KMS-11 (cell line): ENCODE measurements around the gene INTS13.

Source experiments
- H2AFZ ChIP-seq: fragments of 200-600 bp; sonication (generic); 2 replicates; pipeline ENCODE4 v1.6.1; 2016; ENCODE audit warnings: antibody characterized with exemption, mixed run types, low read depth
- H3K27ac ChIP-seq: fragments of 200-600 bp; sonication (generic); 2 replicates; pipeline ENCODE4 v1.6.1; 2016; ENCODE audit warnings: mild to moderate bottlenecking, mixed run types
- H3K27me3 ChIP-seq: fragments of 200-600 bp; sonication (generic); 2 replicates; pipeline ENCODE4 v1.6.1; 2017; ENCODE audit warnings: mild to moderate bottlenecking, low read depth, mixed run types, moderate library complexity; ENCODE audit not compliant: insufficient read depth
- H3K36me3 ChIP-seq: fragments of 200-600 bp; sonication (generic); 2 replicates; pipeline ENCODE4 v1.6.1; 2017; ENCODE audit warnings: mild to moderate bottlenecking, mixed run types; ENCODE audit not compliant: insufficient read depth
- H3K4me1 ChIP-seq: fragments of 200-600 bp; sonication (generic); 2 replicates; pipeline ENCODE4 v1.6.1; 2016; ENCODE audit warnings: mild to moderate bottlenecking, low read depth, mixed run types; ENCODE audit not compliant: poor library complexity, severe bottlenecking
- H3K4me2 ChIP-seq: fragments of 200-600 bp; sonication (generic); 2 replicates; pipeline ENCODE4 v1.7.0; 2016; ENCODE audit warnings: mild to moderate bottlenecking, mixed run types
- H3K4me3 ChIP-seq: fragments of 200-600 bp; sonication (generic); IDR thresholded peaks from 2 replicates; pipeline ENCODE4 v1.6.1; 2017; ENCODE audit warnings: low read depth, low read length, mixed read lengths; ENCODE audit not compliant: insufficient read depth
- H3K79me2 ChIP-seq: fragments of 200-600 bp; sonication (generic); 2 replicates; pipeline ENCODE4 v1.6.1; 2016; ENCODE audit warnings: low read depth, mixed run types; ENCODE audit not compliant: insufficient read depth
- H3K9ac ChIP-seq: fragments of 200-600 bp; sonication (generic); 2 replicates; pipeline ENCODE4 v1.6.1; 2016; ENCODE audit warnings: mild to moderate bottlenecking, mixed run types
- H4K20me1 ChIP-seq: fragments of 200-600 bp; sonication (generic); 2 replicates; pipeline ENCODE4 v1.6.1; 2016; ENCODE audit warnings: mild to moderate bottlenecking, mixed run types; ENCODE audit not compliant: insufficient read depth
- CTCF ChIP-seq: fragments of 200-600 bp; sonication (generic); conservative IDR thresholded peaks from 2 replicates; pipeline ENCODE4 v1.6.1; 2017; ENCODE audit warnings: low read depth, mild to moderate bottlenecking, antibody characterized with exemption, low read length, moderate library complexity, mixed read lengths

The INTS13 gene

GRCh38 chr12:26921886-26922285, 15.9 kb downstream of the INTS13 start:
- H3K4me3 ChIP-seq: no peak overlapping the region
- peaks cover 5% of the 10 kb centered on the region for H3K36me3 ChIP-seq
- TF ChIP-seq CTCF: no peak
- H3K4me1 ChIP-seq: no peaks in the 10 kb centered on the region
- H4K20me1 ChIP-seq: no peaks in the 10 kb centered on the region
- no peak overlapping the region for H2AFZ ChIP-seq
- no peak overlapping the region for H3K27ac ChIP-seq
- no peaks in the 10 kb centered on the region for H3K27me3 ChIP-seq
- no peaks in the 10 kb centered on the region for H3K79me2 ChIP-seq
- H3K9ac ChIP-seq: no peak overlapping the region
- no peak overlapping the region for H3K4me2 ChIP-seq

- Histone ChIP-seq H3K4me1 (no peaks in the 10 kb centered on the region), H2AFZ (no peak overlapping the region), H3K79me2 (no peaks in the 10 kb centered on the region), H3K4me2 (no peak overlapping the region), H3K27ac (no peak overlapping the region), H3K27me3 (no peaks in the 10 kb centered on the region), H3K4me3 (no peak overlapping the region), H3K9ac (no peak overlapping the region), H3K36me3 (peaks cover 5% of the 10 kb centered on the region), H4K20me1 (no peaks in the 10 kb centered on the region)
- TF ChIP-seq CTCF: no peak
Observed at GRCh38 chr12:26919216-26919555, 18.6 kb downstream of the INTS13 start.

GRCh38 chr12:26918321-26919215, 19.2 kb downstream of the INTS13 start:
- Histone ChIP-seq H3K4me3 (no peak overlapping the region), H2AFZ (no peak overlapping the region), H3K79me2 (no peaks in the 10 kb centered on the region), H3K4me1 (no peaks in the 10 kb centered on the region), H3K27ac (no peak overlapping the region), H4K20me1 (no peaks in the 10 kb centered on the region), H3K27me3 (no peaks in the 10 kb centered on the region), H3K36me3 (peaks cover 5% of the 10 kb centered on the region), H3K4me2 (no peak overlapping the region), H3K9ac (no peak overlapping the region)
- TF ChIP-seq CTCF: no peak

GRCh38 chr12:26906704-26907103, 31.1 kb downstream of the INTS13 start:
- Histone ChIP-seq H3K4me1 (peaks cover 32% of the 10 kb centered on the region), H3K4me3 (no peak overlapping the region), H3K36me3 (peaks cover 4% of the 10 kb centered on the region; the same call in 1 of the 2 replicates), H3K27ac (peak overlapping the region; percentile 35), H3K4me2 (peak overlapping the region; percentile 72), H3K79me2 (no peaks in the 10 kb centered on the region), H2AFZ (no peak overlapping the region), H3K27me3 (no peaks in the 10 kb centered on the region), H3K9ac (no peak overlapping the region), H4K20me1 (no peaks in the 10 kb centered on the region)
- TF ChIP-seq CTCF: no peak
